H1 (cell line): ENCODE measurements around the gene LCE7A. TPM values are rescaled to one million over a fixed set of nuclear protein-coding genes. Genes with fewer than 3 reads are reported as not detected.

Experiments
- CBX8 ChIP-seq: fragments of 300-800, 300-1000 bp; sonication (generic); IDR thresholded peaks from 2 replicates; pipeline ENCODE4 v1.7.1; 2016; ENCODE audit warnings: low read depth, low read length, borderline replicate concordance
- POLR2AphosphoS5 ChIP-seq: IDR thresholded peaks from 2 replicates; pipeline ENCODE4 v1.6.1; 2011; ENCODE audit warnings: low read depth, low read length
- YY1 ChIP-seq: IDR thresholded peaks from 2 replicates; pipeline ENCODE4 v1.6.1; 2011; ENCODE audit warnings: low read depth, mild to moderate bottlenecking, low read length
- polyA plus RNA-seq, 7 experiments: library from polyadenylated mRNA; depleted of rRNA in 3 of 7; stranded (reverse) in 5 of 7; unstranded in 2 of 7; fragments of >200 nt in 5 of 7; fragments of 200-250 nt in 2 of 7; gene quantifications; 1 replicate in 5 of 7; 2 replicates in 1 of 7; 4 replicates in 1 of 7; pipeline versions ENCODE4 v1.2.1 to v1.2.3, GENCODE V29; 2011 to 2013; ENCODE audit warnings: missing spikeins in 2 of 7, mixed read lengths in 2 of 7
- total RNA-seq: library from RNA; stranded (reverse); fragmentation: NEBNext Ultra II Directional; extraction: Animal tissue kit (Norgen Biotek cat#: 25700); gene quantifications from 2 replicates; pipeline ENCODE4 v1.2.1, GENCODE V29; 2021
- TF ChIP-seq, protein P1 (sequence below): IDR thresholded peaks from 2 replicates; pipeline ENCODE4 v1.6.1; 2012; ENCODE audit warnings: low read length, inconsistent platforms

Gene LCE7A
- total and polyA plus RNA-seq, 2 of the 8 experiments (the other 6 are each of a cell fraction or from before 2014, with no cell fraction given), result not detected

DNA sequence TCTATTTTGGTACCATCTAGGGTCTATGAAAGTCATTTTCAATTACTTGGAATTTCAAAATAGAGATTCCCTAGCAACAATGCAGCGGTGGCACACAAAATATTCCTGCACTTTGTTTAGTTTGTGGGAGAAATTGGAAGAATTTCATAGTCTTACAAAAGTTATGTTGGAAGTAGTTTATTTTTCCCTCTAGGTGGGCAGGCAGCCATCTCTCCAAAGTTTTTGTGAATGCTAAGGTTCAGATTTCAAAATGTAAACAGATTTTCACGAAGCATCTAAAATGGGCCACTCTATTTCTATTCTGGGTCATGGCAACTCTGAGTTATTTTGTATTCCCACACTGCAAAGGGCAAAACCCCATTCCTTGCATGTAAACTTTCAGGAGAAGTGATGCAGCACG lies 26.3 kb downstream of the LCE7A start (continued):
- TF ChIP-seq POLR2AphosphoS5 (no peak), YY1 (no peak), CBX8 (no peak)
- TF ChIP-seq, protein P1, sequence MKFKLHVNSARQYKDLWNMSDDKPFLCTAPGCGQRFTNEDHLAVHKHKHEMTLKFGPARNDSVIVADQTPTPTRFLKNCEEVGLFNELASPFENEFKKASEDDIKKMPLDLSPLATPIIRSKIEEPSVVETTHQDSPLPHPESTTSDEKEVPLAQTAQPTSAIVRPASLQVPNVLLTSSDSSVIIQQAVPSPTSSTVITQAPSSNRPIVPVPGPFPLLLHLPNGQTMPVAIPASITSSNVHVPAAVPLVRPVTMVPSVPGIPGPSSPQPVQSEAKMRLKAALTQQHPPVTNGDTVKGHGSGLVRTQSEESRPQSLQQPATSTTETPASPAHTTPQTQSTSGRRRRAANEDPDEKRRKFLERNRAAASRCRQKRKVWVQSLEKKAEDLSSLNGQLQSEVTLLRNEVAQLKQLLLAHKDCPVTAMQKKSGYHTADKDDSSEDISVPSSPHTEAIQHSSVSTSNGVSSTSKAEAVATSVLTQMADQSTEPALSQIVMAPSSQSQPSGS, result no peak
